Upper lobe of left lung (tissue), 4 donors: Measurements from ENCODE around the gene KBTBD12.

Source experiments
- CTCF ChIP-seq, 6 experiments: fragments of 450-650 bp in 4 of 6; fragments of 200-600 bp in 2 of 6; sonication (generic) in 2 of 6; IDR thresholded peaks; one replicate each; pipeline ENCODE4 v1.5.1; 2016 to 2019; ENCODE audit warnings: antibody characterized with exemption in 6 of 6
- EP300 ChIP-seq, 4 donors: sonication (generic); formaldehyde crosslinking; IDR thresholded peaks; one replicate each; pipeline ENCODE4 v1.5.1; 2017; ENCODE audit warnings: antibody characterized with exemption in 4 of 4, control low read depth in 2 of 4

GRCh38 chr3:127962937-127963336, 47.9 kb downstream of the KBTBD12 start:
- TF ChIP-seq CTCF (IDR thresholded peaks at IDR 0.05) = no peak
- no peak for TF ChIP-seq EP300 (IDR thresholded peaks at IDR 0.05)
